ENCODE data around the gene IL4R. TPM values are rescaled to one million over a fixed set of nuclear protein-coding genes. Genes with fewer than 3 reads are reported as not detected.

The IL4R gene
- total and polyA plus RNA-seq, 2 of the 13 experiments (the other 11 are each of a cell fraction or from before 2014, with no cell fraction given), result 15.9 to 49.6 TPM

DNA sequence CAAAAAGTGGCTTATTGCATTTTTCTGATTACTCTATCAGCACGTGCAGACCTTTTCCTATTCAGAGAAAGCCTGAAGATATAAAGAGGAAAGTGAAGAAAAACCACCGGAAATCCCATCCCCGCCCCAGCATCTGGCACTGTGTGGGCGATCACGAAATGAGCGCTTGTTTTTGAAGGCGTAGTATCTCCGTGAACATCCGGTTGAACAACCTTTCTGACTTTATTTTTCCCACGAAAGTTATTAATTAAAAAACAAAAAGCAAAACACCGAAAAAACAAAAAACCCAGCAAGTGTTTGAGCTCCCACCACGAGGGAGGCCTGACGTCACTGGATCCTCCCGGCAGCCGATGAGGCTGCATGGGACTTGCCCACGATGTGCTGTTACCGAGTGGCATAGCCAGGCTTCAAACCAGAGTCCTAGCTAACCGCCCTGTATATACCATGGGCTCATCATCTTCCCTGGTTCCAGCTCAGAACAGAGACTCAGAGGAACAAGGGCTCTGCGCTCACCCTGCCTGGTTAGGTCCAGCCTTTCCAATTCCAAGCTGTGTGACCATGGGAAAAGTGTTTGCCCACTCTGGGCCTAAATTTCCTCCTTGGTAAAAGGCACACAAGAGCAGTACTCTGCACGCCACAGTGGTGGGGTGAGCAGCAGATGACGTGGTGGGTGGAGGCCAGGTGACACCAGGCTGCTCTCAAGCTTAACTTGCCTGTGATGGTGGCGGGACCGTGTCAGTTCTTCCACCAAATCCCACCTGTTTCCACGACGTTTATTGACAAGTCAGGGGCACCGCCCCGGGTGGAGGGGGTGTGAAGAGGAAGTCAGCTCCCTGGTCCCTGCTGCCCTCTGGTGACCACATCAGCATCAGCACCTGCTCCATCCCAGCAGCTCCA, 53.9 kb downstream of the IL4R start (continued):
- no peak for TF ChIP-seq KIAA2018 (CRISPR knock-in tag; IDR thresholded peaks at IDR 0.05; ENCODE audit: borderline replicate concordance)
- no peak for TF ChIP-seq ERF (CRISPR knock-in tag; IDR thresholded peaks at IDR 0.05)
- no peak; the same call in 1 of the 2 replicates for TF ChIP-seq PHF20 (CRISPR knock-in tag; IDR thresholded peaks at IDR 0.05)
- TF ChIP-seq GATAD2A (CRISPR knock-in tag; IDR thresholded peaks at IDR 0.05), result 0 out of 2 replicates have a peak, but pooled peaks have one; percentile 28
- TF ChIP-seq MAFG (CRISPR knock-in tag; IDR thresholded peaks at IDR 0.05), result no peak
- TF ChIP-seq RBFOX2 (IDR thresholded peaks at IDR 0.05; ENCODE audit: low read depth, low read length), result no peak
- TF ChIP-seq, protein P1, sequence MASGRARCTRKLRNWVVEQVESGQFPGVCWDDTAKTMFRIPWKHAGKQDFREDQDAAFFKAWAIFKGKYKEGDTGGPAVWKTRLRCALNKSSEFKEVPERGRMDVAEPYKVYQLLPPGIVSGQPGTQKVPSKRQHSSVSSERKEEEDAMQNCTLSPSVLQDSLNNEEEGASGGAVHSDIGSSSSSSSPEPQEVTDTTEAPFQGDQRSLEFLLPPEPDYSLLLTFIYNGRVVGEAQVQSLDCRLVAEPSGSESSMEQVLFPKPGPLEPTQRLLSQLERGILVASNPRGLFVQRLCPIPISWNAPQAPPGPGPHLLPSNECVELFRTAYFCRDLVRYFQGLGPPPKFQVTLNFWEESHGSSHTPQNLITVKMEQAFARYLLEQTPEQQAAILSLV (CRISPR knock-in tag; IDR thresholded peaks at IDR 0.05; ENCODE audit: borderline replicate concordance), result peak; percentile 38; the same call in 1 of the 2 replicates
- no peak for TF ChIP-seq ZFY (CRISPR knock-in tag; IDR thresholded peaks at IDR 0.05)
- TF ChIP-seq ZBTB10 (CRISPR knock-in tag; IDR thresholded peaks at IDR 0.05; ENCODE audit: borderline replicate concordance), result no peak
- TF ChIP-seq PRDM15 (CRISPR knock-in tag; IDR thresholded peaks at IDR 0.05), result no peak
- no peak for TF ChIP-seq NFATC3 (CRISPR knock-in tag; IDR thresholded peaks at IDR 0.05)
- TF ChIP-seq ZNF792 (CRISPR knock-in tag; IDR thresholded peaks at IDR 0.05), result peak; percentile 59; the same call in 1 of the 2 replicates

Measured in HepG2 (cell line).